Medulla oblongata (tissue), 1 donor: ENCODE results near the gene CTNNBIP1.
"Not testable (repeated sequence)": the region's sequence is repeated elsewhere in the genome, so short reads cannot be mapped to it uniquely, and the experiment has no call there.

Experiments used
- DNase-seq: peaks from one replicate; pipeline ENCODE4 v3.0.0-alpha.2; 2015; ENCODE audit errors: extremely low spot score

Gene CTNNBIP1

GRCh38 chr1:9833632-9834031, 76.4 kb downstream of the CTNNBIP1 start:
- DNase-seq: no peak

GRCh38 chr1:9827558-9828185, 82.4 kb downstream of the CTNNBIP1 start:
- no peak for DNase-seq

- DNase-seq: no peak
Measured at GRCh38 chr1:9826616-9827015, 83.5 kb downstream of the CTNNBIP1 start.

- no peak for DNase-seq
Measured at GRCh38 chr1:9826087-9826486, 84.0 kb downstream of the CTNNBIP1 start.

- peak; percentile 59 for DNase-seq
Measured at GRCh38 chr1:9825093-9826074, 84.7 kb downstream of the CTNNBIP1 start.

- no peak for DNase-seq
Measured at GRCh38 chr1:9824702-9825089, 85.4 kb downstream of the CTNNBIP1 start.

GRCh38 chr1:9823943-9824701, 85.9 kb downstream of the CTNNBIP1 start, which contains the start of gene CLSTN1:
Gene CLSTN1, minus strand, starts transcription at chr1:9823965. Its CDS starts 232 bp downstream, at chr1:9823733.
- peak; percentile 90 for DNase-seq

- no peak for DNase-seq
Measured at GRCh38 chr1:9823693-9823942, 86.5 kb downstream of the CTNNBIP1 start.

- no peak for DNase-seq
Measured at GRCh38 chr1:9822897-9823692, 87.0 kb downstream of the CTNNBIP1 start.

- DNase-seq: no peak
Measured at GRCh38 chr1:9822490-9822889, 87.6 kb downstream of the CTNNBIP1 start.

GRCh38 chr1:9821710-9822109, 88.4 kb downstream of the CTNNBIP1 start:
- no peak for DNase-seq

- DNase-seq: no peak
Measured at GRCh38 chr1:9820521-9820920, 89.5 kb downstream of the CTNNBIP1 start.

- no peak for DNase-seq
Measured at GRCh38 chr1:9817734-9818133, 92.3 kb downstream of the CTNNBIP1 start.

- no peak for DNase-seq
Measured at GRCh38 chr1:9816199-9816598, 93.9 kb downstream of the CTNNBIP1 start.

GRCh38 chr1:9815150-9815549, 94.9 kb downstream of the CTNNBIP1 start:
- DNase-seq: no peak

GRCh38 chr1:9814619-9815018, 95.5 kb downstream of the CTNNBIP1 start:
- DNase-seq: no peak

- no peak for DNase-seq
Measured at GRCh38 chr1:9811239-9811966, 98.7 kb downstream of the CTNNBIP1 start.

- DNase-seq: no peak
Measured at GRCh38 chr1:9809100-9809510, 101.0 kb downstream of the CTNNBIP1 start.

GRCh38 chr1:9808459-9808858, 101.6 kb downstream of the CTNNBIP1 start:
- no peak for DNase-seq

- no peak for DNase-seq
Measured at GRCh38 chr1:9807541-9807940, 102.5 kb downstream of the CTNNBIP1 start.

- not testable (repeated sequence) for DNase-seq
Measured at GRCh38 chr1:9805972-9806371, 104.1 kb downstream of the CTNNBIP1 start.
